NCI-H345 treated with DMSO at 0.1 percent for 48 hours (cell line): Measurements from ENCODE around the gene BPTF.
"Not testable (repeated sequence)": the region's sequence is repeated elsewhere in the genome, so short reads cannot be mapped to it uniquely, and the experiment has no call there.

Experiments used
- DNase-seq: peaks from one replicate; lab custom pipeline; 2025; ENCODE audit not compliant: unreplicated experiment; lab: John Stamatoyannopoulos, UW

Gene BPTF

DNA sequence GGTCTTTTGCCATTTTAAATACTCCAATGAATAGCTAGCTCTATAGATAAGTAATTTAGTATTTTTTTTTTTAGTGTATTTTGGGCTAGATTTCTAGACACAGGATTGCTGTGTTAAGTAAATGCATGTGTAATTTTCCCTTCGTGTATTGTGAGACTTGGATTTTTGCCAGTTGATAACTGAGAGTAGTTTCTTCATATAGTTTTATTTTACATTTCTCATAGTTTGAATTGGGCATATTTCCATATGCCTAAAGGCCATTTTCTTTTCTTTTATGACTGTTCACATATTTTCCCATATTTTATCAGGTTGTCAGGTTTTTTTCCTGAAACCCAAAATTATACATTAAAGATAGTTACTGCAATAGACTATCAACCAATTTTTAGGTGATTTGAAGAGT, 59.4 kb downstream of the BPTF start:
- DNase-seq = no peak

DNA sequence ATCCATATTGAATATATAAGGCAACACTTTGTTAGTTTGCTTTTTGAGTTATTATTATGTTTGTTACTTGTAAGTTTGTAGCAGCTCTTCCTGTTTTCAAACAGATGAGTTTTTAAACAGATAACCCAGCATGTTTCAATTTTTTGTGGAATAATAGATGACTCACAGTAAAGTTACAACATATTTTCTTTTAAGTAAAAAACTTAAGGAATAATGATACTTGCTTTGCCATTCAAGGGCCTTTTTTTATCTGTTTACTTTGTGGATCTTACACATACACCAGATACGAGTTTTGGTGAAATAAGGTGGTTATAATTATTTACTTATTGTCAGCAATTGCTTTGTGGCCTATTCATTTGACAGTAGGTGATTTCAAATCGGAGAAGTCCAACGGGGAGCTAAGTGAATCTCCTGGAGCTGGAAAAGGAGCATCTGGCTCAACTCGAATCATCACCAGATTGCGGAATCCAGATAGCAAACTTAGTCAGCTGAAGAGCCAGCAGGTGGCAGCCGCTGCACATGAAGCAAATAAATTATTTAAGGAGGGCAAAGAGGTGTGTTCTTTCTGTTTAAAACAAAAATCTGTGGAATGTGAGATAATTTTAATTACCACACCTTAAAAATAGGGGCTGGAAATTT, 66.3 kb downstream of the BPTF start:
- DNase-seq = no peak

DNA sequence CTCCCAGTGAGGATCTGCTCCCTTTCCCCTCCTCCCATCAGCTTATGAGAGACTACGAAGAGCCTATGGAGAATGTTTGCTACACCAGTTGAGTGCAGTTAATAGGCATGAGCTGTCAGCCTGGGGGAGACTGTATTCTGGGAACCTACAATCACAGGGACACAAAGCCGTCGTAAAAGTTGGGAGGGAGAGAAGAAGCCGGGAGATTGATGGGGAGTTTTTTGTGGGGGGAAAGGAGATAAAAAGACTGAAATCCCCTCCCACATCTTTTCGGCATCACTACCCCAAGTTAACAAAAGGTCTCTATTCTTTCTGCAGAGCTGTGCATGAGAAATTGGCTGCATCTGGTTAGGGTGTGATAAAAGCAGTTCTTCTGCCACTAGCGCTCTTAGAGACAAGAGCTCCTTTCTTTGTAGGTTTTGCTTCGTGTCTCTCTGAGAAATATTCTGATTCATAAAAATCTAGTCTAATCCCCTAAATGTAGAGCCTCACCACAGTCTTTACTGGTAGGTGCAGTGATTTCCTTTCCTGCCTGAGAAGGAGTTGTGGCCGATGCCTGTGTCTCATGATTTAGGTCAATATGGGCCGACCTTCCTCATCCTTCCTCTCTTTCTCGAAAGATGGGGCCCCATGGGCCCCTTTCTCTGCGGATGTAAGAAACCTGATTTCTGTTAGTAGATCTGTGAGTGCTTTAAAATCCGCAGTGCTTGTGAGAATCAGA, 77.4 kb downstream of the BPTF start:
- no peak for DNase-seq

DNA sequence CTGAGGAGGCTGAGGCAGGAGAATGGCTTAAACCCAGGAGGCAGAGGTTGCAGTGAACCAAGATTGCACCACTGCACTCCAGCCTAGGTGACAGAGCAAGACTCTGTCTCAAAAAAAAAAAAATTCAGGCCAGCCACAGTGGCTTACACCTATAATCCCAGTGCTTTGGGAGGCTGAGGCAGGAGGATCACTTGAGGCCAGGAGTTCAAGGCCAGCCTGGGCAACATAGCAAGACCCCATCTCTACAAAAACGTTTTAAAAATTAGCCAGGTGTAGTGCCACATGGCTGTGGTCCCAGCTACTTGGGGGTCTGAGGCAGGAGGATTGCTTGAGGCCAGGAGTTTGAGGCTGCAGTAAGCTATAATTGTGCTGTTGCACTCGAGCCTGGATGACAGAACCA, 80.0 kb downstream of the BPTF start:
- not testable (repeated sequence) for DNase-seq

DNA sequence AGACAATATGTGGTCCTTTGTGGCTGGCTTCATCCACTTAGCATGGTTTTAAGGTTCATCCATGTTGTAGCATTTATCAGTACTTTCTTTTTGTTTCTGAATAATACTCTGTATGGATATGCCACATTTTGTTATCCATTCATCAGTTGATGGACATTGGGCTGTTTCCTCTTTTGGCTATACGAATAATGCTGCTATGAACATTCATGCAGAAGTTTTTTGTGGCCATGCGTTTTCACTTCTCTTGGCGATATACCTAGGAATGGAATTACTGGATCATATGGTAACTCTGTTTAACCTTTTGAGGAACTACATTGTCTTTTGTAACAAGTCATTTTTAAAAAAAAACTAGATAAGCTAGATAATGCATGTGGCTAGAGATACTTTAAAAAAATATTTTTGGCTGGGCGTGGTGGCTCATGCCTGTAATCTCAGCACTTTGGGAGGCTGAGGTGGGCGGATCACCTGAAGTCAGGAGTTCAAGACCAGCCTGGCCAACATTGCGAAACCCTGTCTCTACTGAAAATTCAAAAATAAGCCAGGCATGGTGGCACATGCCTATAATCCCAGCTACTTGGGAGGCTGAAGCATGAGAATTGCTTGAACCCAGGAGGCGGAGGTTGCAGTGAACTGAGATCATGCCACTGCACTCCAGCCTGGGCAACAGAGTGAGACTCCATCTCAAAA, 85.0 kb downstream of the BPTF start:
- DNase-seq = not testable (repeated sequence)

DNA sequence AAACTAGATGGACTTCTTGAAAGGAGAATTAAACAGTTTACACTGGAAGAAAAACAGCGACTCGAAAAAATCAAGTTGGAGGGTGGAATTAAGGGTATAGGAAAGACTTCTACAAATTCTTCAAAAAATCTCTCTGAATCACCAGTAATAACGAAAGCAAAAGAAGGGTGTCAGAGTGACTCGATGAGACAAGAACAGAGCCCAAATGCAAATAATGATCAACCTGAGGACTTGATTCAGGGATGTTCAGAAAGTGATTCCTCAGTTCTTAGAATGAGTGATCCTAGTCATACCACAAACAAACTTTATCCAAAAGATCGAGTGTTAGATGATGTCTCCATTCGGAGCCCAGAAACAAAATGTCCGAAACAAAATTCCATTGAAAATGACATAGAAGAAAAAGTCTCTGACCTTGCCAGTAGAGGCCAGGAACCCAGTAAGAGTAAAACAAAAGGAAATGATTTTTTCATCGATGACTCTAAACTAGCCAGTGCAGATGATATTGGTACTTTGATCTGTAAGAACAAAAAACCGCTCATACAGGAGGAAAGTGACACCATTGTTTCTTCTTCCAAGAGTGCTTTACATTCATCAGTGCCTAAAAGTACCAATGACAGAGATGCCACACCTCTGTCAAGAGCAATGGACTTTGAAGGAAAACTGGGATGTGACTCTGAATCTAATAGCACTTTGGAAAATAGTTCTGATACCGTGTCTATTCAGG, 85.9 kb downstream of the BPTF start:
- DNase-seq = no peak

DNA sequence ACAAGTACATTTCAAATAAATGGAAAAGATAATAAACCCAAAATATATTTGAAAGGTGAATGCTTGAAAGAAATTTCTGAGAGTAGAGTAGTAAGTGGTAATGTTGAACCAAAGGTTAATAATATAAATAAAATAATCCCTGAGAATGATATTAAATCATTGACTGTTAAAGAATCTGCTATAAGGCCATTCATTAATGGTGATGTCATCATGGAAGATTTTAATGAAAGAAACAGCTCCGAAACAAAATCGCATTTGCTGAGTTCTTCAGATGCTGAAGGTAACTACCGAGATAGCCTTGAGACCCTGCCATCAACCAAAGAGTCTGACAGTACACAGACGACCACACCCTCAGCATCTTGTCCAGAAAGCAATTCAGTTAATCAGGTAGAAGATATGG, 86.8 kb downstream of the BPTF start:
- no peak for DNase-seq

DNA sequence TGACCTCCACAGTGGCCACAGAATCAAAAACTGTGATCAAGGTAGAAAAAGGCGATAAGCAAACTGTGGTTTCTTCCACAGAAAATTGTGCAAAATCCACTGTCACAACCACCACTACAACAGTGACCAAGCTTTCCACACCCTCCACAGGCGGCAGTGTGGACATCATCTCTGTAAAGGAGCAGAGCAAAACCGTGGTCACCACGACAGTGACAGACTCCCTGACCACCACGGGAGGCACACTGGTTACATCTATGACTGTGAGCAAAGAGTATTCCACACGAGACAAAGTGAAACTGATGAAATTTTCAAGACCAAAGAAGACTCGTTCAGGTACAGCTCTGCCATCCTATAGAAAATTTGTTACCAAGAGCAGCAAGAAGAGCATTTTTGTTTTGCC, 87.4 kb downstream of the BPTF start:
- no peak for DNase-seq

DNA sequence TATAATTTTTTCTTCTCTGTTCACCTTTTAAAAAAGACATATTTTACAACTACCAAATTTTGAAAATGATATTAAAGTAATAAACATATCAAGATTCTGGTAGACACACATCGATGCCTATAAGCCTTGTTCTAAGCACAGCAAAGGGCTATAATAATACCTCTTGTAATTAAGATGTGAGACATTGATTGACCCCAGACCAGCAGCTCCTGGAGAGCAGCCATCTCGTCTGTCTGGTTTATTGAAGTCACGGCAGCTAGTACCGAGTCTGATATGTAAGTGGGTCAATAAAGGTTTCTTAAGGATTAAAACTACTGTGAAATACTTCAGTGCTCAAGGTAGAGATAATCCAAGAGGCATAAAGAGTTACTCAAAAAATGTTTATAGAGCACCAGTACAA, 94.9 kb downstream of the BPTF start:
- no peak for DNase-seq

DNA sequence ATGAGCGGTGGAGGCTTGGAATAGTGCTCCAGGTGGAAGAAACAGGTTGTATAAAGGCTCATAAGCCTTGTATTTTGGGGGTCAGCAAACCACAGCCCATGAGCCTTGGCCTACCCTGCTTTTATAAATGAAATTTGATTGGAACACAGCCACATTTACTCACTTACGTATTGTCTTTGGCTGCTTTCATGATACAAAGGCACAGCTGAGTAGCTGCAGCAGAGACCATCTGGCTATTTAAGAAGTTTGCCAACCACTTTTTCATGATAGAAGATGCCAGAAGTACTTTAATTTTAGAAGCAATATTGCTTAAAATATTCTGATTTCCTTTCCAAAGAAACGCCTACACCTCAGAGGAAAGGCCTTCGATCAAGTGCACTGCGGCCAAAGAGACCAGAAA, 97.2 kb downstream of the BPTF start:
- DNase-seq = no peak

DNA sequence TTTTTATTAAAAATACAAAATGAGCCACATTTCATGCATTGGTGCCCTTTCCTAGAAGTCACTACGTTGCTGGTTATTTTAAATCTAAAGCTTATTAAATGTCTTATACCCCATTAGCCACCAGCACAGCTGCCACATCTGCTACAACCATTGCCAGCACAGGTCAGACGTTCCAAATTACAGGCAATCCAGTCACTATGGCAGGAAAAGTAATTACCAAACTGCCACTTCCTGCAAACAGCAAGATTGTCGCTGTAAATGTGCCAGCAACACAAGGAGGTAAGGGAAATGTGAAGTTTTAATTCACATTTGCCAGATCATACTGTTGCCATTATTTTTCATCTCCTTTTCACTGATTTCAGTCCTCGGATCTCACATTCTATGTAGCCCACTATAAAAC, 103.5 kb downstream of the BPTF start:
- not testable (repeated sequence) for DNase-seq

DNA sequence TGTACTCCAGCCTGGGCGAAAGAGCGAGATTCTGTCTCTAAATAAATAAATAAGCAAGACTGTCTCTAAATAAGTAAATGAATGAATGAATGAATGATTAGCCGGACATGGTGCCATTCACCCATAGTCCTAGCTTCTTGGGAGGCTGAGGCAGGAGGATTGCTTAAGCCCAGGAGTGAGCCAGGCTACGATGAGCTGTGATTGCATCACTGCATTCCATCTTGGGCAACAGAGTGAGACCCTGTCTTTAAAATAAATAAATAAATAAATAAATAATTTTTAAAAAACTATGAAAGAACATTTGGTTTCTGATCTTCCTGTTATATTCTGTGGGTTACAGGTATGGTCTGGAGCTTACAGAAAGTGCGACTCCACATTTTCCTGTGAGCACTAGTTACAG, 105.9 kb downstream of the BPTF start:
- no peak for DNase-seq

DNA sequence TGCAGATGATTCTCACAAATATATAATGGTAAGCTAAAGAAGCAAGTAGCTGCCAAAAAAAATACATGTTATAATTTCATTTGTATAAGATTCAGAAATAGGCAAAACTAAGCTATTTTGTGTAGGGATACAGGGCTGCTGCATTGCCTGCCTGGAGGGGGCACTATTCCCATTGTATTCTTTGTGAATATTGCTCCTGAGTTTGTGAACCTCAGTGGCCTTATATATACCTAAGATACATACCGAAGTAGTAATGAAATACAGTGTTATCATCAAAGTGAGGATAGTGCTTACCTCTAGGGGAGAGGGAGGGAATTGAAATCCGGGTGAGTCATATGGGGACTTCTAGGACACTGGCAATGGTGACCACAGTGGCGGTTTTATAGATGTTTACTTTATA, 117.5 kb downstream of the BPTF start:
- no peak for DNase-seq

DNA sequence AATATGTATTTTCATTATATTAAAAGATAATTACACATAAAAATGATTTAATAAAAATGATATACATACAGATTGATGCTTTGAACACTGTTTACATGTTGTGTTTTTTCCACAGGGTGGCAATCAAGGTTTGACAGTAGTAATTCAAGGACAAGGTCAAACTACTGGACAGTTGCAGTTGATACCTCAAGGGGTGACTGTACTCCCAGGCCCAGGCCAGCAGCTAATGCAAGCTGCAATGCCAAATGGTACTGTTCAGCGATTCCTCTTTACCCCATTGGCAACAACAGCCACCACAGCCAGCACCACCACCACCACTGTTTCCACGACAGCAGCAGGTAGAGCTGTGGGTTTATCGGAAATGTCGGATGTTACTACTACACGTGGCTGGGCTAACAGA, 118.7 kb downstream of the BPTF start:
- no peak for DNase-seq

DNA sequence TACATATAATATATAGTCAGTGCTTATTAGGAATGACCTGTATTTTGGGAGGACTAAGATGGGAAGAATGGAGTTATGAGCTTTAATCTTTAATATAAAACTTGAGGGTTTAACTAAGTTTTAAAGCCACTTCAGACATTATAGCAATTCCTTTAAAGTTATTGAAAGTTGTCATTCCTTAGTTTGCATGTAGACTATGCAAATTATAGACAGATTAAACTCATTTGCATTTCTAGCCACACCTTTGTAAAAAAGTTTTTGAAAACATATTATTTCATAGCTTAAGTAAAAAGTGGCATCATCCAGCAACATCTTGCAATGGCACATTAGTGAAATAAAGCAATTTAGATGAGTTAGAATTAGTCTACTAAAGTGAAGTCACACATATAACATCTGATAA, 121.2 kb downstream of the BPTF start:
- DNase-seq = no peak

DNA sequence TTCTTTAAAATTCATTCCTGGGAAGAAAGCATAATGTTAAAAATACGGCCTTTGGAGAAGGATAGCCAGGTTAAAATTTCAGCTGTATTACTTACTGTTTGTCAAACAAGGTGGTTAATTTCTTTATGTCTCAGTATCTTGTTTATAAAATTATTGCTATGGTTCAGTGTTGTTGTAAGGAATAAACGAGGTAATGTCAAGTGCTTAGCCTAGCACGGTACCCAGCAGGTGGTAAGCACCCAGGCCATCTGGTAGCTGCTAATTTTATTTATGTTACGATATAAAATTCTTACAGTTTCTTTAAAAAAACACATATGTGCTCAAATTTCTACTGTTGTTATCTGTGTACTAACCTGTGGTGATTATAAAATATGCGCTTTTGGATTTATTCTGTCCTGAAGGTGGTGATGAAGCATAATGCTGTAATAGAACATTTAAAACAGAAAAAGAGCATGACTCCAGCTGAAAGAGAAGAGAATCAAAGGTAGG, 122.1 kb downstream of the BPTF start:
- no peak for DNase-seq

DNA sequence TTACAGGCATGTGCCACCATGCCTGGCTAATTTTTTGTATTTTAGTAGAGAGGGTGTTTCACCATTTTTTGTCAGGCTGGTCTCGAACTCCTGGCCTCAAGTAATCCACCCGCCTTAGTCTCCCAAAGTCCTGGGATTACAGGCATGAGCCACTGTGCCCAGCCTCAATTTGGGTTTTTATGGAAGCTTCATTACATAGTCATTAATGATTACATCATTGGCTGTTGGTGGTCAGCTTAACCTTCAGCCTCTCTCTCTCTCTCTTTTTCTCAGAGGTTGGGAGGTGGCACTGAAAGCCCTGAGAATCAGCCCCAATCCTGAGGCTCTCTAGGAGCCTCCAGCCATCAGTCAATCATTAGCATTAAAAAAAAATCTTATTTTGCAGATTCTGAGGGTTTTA, 125.6 kb downstream of the BPTF start:
- DNase-seq = no peak

DNA sequence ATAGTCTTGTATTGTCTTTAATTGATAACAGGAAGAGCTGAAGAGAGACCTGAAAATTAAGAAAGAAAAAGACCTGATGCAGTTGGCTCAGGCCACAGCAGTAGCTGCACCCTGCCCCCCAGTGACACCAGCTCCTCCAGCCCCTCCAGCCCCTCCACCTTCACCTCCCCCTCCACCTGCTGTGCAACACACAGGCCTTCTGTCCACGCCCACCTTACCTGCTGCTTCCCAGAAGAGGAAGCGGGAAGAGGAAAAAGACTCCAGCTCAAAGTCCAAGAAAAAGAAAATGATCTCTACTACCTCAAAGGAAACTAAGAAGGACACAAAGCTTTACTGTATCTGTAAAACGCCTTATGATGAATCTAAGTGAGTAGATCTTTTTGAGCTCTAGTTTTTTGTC, 134.2 kb downstream of the BPTF start:
- DNase-seq = no peak

DNA sequence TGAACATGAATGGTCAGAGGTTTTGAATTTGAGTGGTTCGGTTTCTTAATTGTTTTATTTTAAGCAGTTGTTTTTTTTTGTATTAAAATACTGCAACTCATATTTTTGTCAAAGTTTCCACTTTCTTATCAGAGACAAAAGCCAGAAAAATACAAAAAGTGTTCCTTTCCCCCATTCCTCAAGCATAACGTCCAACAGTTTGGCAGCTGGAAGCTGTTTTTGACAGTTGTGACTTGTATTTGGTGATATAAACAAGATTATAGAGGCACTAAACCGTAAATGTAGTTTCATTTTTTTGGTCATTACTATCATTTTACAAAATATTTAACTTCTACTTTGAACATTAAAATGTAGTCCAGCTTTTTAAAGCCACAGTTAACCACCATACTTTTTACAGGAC, 135.0 kb downstream of the BPTF start:
- DNase-seq = not testable (repeated sequence)

DNA sequence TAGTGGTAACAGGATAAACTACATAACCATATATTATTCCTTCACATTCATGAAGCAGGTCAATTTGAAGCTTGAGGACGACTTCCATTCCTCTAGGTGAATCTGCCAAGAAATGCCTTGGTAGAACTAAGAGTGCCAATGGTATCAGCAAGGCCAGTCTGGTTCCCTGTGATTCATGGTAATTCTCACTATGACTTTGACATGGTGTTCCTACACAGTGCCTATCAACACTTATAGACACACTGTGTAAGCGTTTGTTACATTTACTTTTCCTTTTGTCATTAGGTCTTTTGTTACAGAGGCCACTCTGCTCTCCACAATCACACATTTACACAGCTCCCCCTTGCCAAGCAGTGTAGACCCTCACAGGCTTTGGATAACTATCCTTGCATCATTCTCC, 136.9 kb downstream of the BPTF start:
- DNase-seq = not testable (repeated sequence)

DNA sequence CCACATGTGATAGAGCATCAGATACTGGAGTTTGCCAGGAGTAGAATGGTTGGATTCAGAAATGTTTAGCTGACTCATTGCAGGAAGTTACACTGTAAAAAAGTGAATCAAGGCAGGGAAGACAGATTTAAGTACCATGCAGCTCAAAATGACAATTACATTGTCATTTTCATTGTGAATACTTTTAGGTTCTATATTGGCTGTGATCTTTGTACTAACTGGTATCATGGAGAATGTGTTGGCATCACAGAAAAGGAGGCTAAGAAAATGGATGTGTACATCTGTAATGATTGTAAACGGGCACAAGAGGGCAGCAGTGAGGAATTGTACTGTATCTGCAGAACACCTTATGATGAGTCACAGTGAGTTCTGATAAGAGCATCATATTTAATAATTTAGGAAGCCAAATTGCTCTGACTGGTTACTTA, 137.9 kb downstream of the BPTF start:
- peak; percentile 7 for DNase-seq

DNA sequence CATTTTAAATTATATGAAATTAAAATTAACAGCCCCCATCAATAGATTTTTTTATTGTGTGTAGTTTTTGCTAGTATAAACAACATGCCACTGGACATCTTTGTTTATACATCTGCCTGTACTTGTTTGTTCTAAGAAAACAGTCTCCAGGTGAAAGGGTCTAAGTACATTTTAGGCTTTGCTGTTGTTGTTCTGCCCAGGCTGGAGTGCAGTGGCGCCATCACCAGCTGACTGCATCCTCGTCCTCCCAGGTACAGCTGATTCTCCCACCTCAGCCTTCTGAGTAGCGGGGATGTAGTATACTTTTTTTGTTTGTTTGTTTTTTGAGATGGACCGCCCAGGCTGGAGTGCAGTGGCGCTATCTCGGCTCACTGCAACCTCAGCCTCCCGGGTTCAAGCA, 145.5 kb downstream of the BPTF start:
- no peak for DNase-seq
